Lower leg skin (tissue), 3 donors: Measurements from ENCODE around the gene CHEK2.

ENCODE experiments used
- CTCF ChIP-seq, 3 donors: fragments of 450-650 bp; IDR thresholded peaks; one replicate each; pipeline ENCODE4 v1.5.1; 2016; ENCODE audit warnings: antibody characterized with exemption in 3 of 3, mild to moderate bottlenecking in 3 of 3, moderate library complexity in 2 of 3
- POLR2A ChIP-seq, 2 donors: fragments of 450-650 bp; IDR thresholded peaks; one replicate each; pipeline ENCODE4 v1.6.1; 2016 to 2017; ENCODE audit warnings: antibody characterized with exemption in 2 of 2, mild to moderate bottlenecking in 1 of 2, moderate library complexity in 1 of 2

GRCh38 chr22:28706845-28707244 is 34.8 kb downstream of the CHEK2 start:
- TF ChIP-seq CTCF (IDR thresholded peaks at IDR 0.05) = no peak
- TF ChIP-seq POLR2A (IDR thresholded peaks at IDR 0.05) = no peak
